Stomach (tissue), 9 donors: ENCODE data around the gene SYT8. TPM values are rescaled to one million over a fixed set of nuclear protein-coding genes. Genes with fewer than 3 reads are reported as not detected.

Source experiments
- DNase-seq, 2 donors: peaks; one replicate each; pipeline versions ENCODE4 v3.0.0 to v3.0.0-alpha.2; 2013 to 2019
- H3K27ac ChIP-seq, 5 donors: fragments of 200-600 bp in 4 of 5; sonication (generic) in 4 of 5; one replicate each; pipeline ENCODE4 v1.5.1; 2013 to 2019; ENCODE audit warnings: mild to moderate bottlenecking in 1 of 5, moderate library complexity in 1 of 5
- H3K27me3 ChIP-seq, 3 donors: fragments of 200-600 bp; sonication (generic); one replicate each; pipeline ENCODE4 v1.5.1; 2017 to 2019; ENCODE audit warnings: mixed run types in 1 of 3
- H3K36me3 ChIP-seq, 4 donors: fragments of 200-600 bp; sonication (generic); 1 replicate in 3 of 4; 2 replicates in 1 of 4; pipeline ENCODE4 v1.5.1; 2016 to 2019
- H3K4me1 ChIP-seq, 4 donors: fragments of 200-600 bp; sonication (generic); one replicate each; pipeline ENCODE4 v1.5.1; 2016 to 2019
- H3K4me3 ChIP-seq, 4 donors: fragments of 200-600 bp; sonication (generic) in 3 of 4; one replicate each; pipeline ENCODE4 v1.5.1; 2016 to 2019; ENCODE audit warnings: mild to moderate bottlenecking in 1 of 4
- H3K9me3 ChIP-seq, 4 donors: fragments of 200-600 bp; sonication (generic); one replicate each; pipeline ENCODE4 v1.5.1; 2016 to 2019
- CTCF ChIP-seq, 7 experiments: fragments of 450-650 bp in 4 of 7; fragments of 200-600 bp in 3 of 7; sonication (generic) in 3 of 7; IDR thresholded peaks; one replicate each; pipeline ENCODE4 v1.5.1; 2016 to 2019; ENCODE audit warnings: antibody characterized with exemption in 7 of 7, control low read depth in 2 of 7, mild to moderate bottlenecking in 1 of 7
- EP300 ChIP-seq: sonication (generic); formaldehyde crosslinking; IDR thresholded peaks from one replicate; pipeline ENCODE4 v1.6.1; 2017; ENCODE audit warnings: antibody characterized with exemption
- POLR2A ChIP-seq, 4 donors: fragments of 450-650 bp; IDR thresholded peaks; one replicate each; pipeline ENCODE4 v1.6.1; 2016; ENCODE audit warnings: antibody characterized with exemption in 4 of 4, control low read depth in 2 of 4, mild to moderate bottlenecking in 1 of 4, moderate library complexity in 1 of 4
- POLR2AphosphoS5 ChIP-seq, 3 donors: sonication (generic); formaldehyde crosslinking; IDR thresholded peaks; one replicate each; pipeline ENCODE4 v1.6.1; 2016; ENCODE audit warnings: antibody characterized with exemption in 3 of 3
- WGBS, 5 donors: extraction: QIAGEN DNeasy Blood & Tissue Kit in 3 of 5; methylation state at CpG; one replicate each; pipeline versions ENCODE4 v1.1.5 to v1.1.7; 2013 to 2018; 5-methylcytosine and 5-hydroxymethylcytosine counted together
- intact Hi-C: fragments of 100-400 bp; cut with DNase I; formaldehyde crosslinking; loops from one replicate; pipeline ENCODE4 v1.15.1; 2023; ENCODE audit warnings: low total_unique reads
- polyA plus RNA-seq, 3 donors: library from polyadenylated mRNA; stranded (reverse); fragments of 200-250 nt; gene quantifications; one replicate each; pipeline ENCODE4 v1.2.3, GENCODE V29; 2013
- total RNA-seq, 5 donors: library from RNA; depleted of rRNA; stranded (reverse); fragments of >200 nt; gene quantifications; one replicate each; pipeline versions ENCODE4 v1.1.0 to v1.2.3, GENCODE V29; 2014 to 2016
- donor health status: healthy with polysubstance abuse.
- donor health status: Bipolar disorder and iron deficiency.
- donor health status: healthy.

Gene SYT8
- total and polyA plus RNA-seq, 8 donors = 0.72 to 77.3 (median 2.7) TPM

DNA sequence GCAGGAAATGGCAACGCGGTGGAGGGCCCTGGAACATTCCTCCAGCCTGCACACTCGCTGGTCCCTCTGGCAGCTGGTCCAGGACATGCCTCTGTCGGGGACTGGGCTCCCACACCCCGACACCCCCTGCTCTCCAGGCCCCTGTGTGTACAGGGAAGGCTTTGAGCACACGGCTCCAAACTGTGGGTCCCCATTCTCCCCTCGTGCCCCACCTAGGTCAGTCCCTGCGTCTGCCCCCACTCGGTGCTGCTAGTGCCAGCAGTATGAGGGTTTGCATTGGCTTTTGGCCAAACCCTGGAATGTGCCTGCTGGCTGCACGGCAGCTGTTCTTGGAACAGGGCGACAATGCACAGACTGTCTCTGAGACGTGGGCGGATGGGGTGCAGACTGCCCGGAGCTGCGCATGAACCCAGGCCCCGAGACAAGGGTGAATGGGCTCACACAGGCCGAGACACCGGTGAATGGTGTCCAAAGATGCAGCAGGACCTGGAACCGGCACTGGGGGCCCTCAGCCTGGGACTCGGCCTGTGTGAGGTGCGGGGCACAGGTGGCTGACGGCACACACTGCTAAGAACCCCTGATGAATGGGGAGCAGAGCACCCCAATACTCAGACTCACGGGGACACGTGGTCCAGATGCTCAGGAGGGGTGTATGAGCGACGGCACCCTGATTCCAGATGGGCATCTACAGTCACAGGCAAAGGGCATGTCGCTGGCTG lies 7.5 kb upstream of the SYT8 start:
- peaks cover 0 to 43% (median 0%) of the 10 kb centered on the region in 3 donors for H3K27me3 ChIP-seq
- no peaks in the 10 kb centered on the region for H3K36me3 ChIP-seq
- no peak for TF ChIP-seq CTCF (IDR thresholded peaks at IDR 0.05)
- TF ChIP-seq POLR2AphosphoS5 (IDR thresholded peaks at IDR 0.05) = peak in 2 of 3 donors; percentile 69
- no peak for TF ChIP-seq EP300
- no peak for TF ChIP-seq POLR2A (IDR thresholded peaks at IDR 0.05)
- 32 to 57% (median 39%) methylated on average over 22 to 27 of the region's 27 CpGs for WGBS, 5 donors
- no peak overlapping the region for H3K4me3 ChIP-seq
- DNase-seq = peak; percentile 90 to 93
- H3K4me1 ChIP-seq = peaks cover 47 to 86% (median 63%) of the 10 kb centered on the region in 4 donors
- intact Hi-C loops = no loop called here
- H3K9me3 ChIP-seq = no peaks in the 10 kb centered on the region
- peak overlapping the region in 4 of 5 donors; percentile 71 to 80 (median 78) for H3K27ac ChIP-seq

DNA sequence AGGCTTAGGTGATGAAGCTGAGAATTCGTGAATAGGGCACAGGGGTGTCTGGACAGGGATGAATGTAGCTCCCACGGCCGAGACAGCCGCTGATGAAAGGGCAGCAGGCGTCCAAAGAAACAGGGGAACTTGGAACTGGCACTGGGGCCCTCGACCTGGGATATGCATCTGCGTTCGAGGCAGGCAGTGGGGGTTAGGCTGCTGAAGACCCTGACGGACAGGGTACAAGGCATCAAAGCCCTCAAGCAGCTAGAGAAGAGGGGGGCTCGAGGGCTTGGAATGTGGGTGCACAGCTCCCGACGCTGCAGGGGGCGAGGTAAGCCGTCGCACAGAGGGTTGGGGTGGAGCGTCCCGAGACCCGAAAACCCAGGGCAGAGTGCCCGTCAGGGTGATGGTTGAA lies 6.9 kb upstream of the SYT8 start:
- H3K27ac ChIP-seq = peak overlapping the region in 1 of 5 donors; percentile 77
- peaks cover 0 to 43% (median 0%) of the 10 kb centered on the region in 3 donors for H3K27me3 ChIP-seq
- H3K9me3 ChIP-seq = no peaks in the 10 kb centered on the region
- 76 to 86% (median 79%) methylated on average over 15 to 19 of the region's 19 CpGs for WGBS, 5 donors
- no peak overlapping the region for H3K4me3 ChIP-seq
- no peak for DNase-seq
- intact Hi-C loops = no loop called here
- peaks cover 53 to 93% (median 69%) of the 10 kb centered on the region in 4 donors for H3K4me1 ChIP-seq
- TF ChIP-seq POLR2A (IDR thresholded peaks at IDR 0.05) = no peak
- TF ChIP-seq POLR2AphosphoS5 (IDR thresholded peaks at IDR 0.05) = no peak
- no peak for TF ChIP-seq CTCF (IDR thresholded peaks at IDR 0.05)
- TF ChIP-seq EP300 = no peak
- no peaks in the 10 kb centered on the region for H3K36me3 ChIP-seq

GRCh38 chr11:1828542-1828941 lies 6.2 kb upstream of the SYT8 start:
- intact Hi-C loops = no loop called here
- WGBS, 5 donors = 79 to 88% (median 85%) methylated on average over 3 to 12 of the region's 12 CpGs
- peaks cover 59 to 99% (median 76%) of the 10 kb centered on the region in 4 donors for H3K4me1 ChIP-seq
- H3K36me3 ChIP-seq = no peaks in the 10 kb centered on the region
- H3K9me3 ChIP-seq = no peaks in the 10 kb centered on the region
- H3K27ac ChIP-seq = no peak overlapping the region
- no peak overlapping the region for H3K4me3 ChIP-seq
- no peak for TF ChIP-seq EP300
- TF ChIP-seq POLR2A (IDR thresholded peaks at IDR 0.05) = no peak
- TF ChIP-seq CTCF (IDR thresholded peaks at IDR 0.05) = no peak
- no peak for TF ChIP-seq POLR2AphosphoS5 (IDR thresholded peaks at IDR 0.05)
- peaks cover 0 to 43% (median 0%) of the 10 kb centered on the region in 3 donors for H3K27me3 ChIP-seq
- no peak for DNase-seq

- H3K27ac ChIP-seq = no peak overlapping the region
- peak in 1 of 2 donors; percentile 16 for DNase-seq
- TF ChIP-seq POLR2A (IDR thresholded peaks at IDR 0.05) (no peak), POLR2AphosphoS5 (IDR thresholded peaks at IDR 0.05) (no peak), CTCF (IDR thresholded peaks at IDR 0.05) (no peak), EP300 (no peak)
- H3K4me1 ChIP-seq = peaks cover 60 to 95% (median 76%) of the 10 kb centered on the region in 4 donors
- WGBS, 5 donors = 62 to 81% (median 65%) methylated on average over 8 to 11 of the region's 11 CpGs
- no peaks in the 10 kb centered on the region for H3K36me3 ChIP-seq
- H3K27me3 ChIP-seq = peaks cover 0 to 46% (median 0%) of the 10 kb centered on the region in 3 donors
- no peaks in the 10 kb centered on the region for H3K9me3 ChIP-seq
- H3K4me3 ChIP-seq = no peak overlapping the region
- intact Hi-C loops = no loop called here
Measured at GRCh38 chr11:1829039-1829820, 5.6 kb upstream of the SYT8 start.
